NT2/D1 (cell line): ENCODE data around the gene LMOD2.

Source experiments
- SUZ12 ChIP-seq: IDR thresholded peaks from 2 replicates; pipeline ENCODE4 v1.6.1; 2011; ENCODE audit not compliant: insufficient read length, insufficient read depth; ENCODE audit errors: extremely low read depth
- YY1 ChIP-seq: IDR thresholded peaks from 2 replicates; pipeline ENCODE4 v1.6.1; 2011; ENCODE audit not compliant: insufficient read length, insufficient read depth

DNA sequence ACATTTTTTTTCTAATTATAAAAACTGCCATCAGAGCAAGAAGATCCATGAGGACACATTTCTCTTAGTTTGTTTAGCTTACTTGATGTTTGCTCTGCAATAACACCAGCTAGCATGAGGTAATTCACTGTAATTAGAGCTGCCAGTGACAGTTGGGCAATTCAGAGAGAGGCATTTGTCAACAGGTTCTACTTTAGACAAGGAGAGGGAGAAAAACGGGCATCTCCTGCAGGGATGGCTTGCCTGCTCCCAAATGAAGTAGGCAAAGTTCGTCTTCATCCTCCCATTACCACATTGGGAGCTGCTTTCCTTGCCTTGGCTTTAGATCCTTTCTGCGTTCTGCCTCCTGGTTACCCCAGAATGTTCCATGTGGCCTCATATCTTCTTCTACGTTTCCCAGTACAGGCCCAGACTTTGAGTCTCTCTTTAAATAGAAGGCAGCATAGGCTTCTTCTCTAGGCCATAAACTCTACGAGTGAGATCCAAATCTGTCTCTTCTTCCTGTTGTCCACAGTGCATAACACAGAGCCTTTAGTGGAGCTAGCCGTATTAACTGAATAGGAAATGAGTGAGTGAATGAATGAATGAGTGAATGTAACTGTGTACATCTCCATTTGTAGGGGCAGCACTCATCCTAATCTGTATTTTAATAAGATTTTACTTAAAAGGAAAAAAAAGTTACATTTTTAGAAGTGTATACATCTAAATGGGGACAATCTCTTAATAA is 32.8 kb upstream of the LMOD2 start:
- no peak for TF ChIP-seq YY1
- TF ChIP-seq SUZ12: no peak
